Panc1 (cell line): ENCODE results near the gene CCDC124. TPM values are rescaled to one million over a fixed set of nuclear protein-coding genes. Genes with fewer than 3 reads are reported as not detected.

Experiments used
- ATAC-seq: fragments of 200-7000 bp; cut with Tn5 transposase; 2 replicates; pipeline ENCODE4 v1.9.1; 2020; ENCODE audit warnings: mild to moderate bottlenecking, moderate library complexity
- BruUV-seq: library from RNA; stranded (reverse); fragments of 400-500 nt; replicated peaks from 2 replicates; lab custom pipeline; 2021; lab: Mats Ljungman, UMichigan
- CTCF ChIA-PET: fragments of 300-600 bp; sonication (Branson Sonifier 250); formaldehyde crosslinking; loops from one replicate; lab custom pipeline; 2022; ENCODE audit warnings: antibody characterized with exemption; lab: Charles Lee
- POLR2A ChIA-PET: fragments of 300-600 bp; sonication (Branson Sonifier 250); formaldehyde crosslinking; loops from one replicate; lab custom pipeline; 2022; ENCODE audit warnings: antibody characterized with exemption; lab: Charles Lee
- DNase-seq: peaks from one replicate; pipeline ENCODE4 v3.0.0-alpha.2; 2010; ENCODE audit warnings: low read depth, low spot score
- H3K27ac ChIP-seq: 2 replicates; pipeline ENCODE4 v1.5.1; 2011; ENCODE audit warnings: mild to moderate bottlenecking, low read length, inconsistent platforms
- H3K27me3 ChIP-seq: fragments of 200-500 bp; sonication (Bioruptor generic); 2 replicates; pipeline ENCODE4 v1.6.0; 2014; ENCODE audit warnings: low read length, inconsistent platforms; ENCODE audit not compliant: control insufficient read depth, insufficient read depth
- H3K36me3 ChIP-seq: fragments of 200-500 bp; sonication (Bioruptor generic); 2 replicates; pipeline ENCODE4 v1.5.1; 2014; ENCODE audit warnings: inconsistent platforms, mild to moderate bottlenecking, low read length, moderate library complexity; ENCODE audit not compliant: control insufficient read depth, insufficient read depth
- H3K4me1 ChIP-seq: 2 replicates; pipeline ENCODE4 v1.5.1; 2011; ENCODE audit warnings: inconsistent platforms, mild to moderate bottlenecking, low read length, moderate library complexity; ENCODE audit not compliant: control insufficient read depth, insufficient read depth
- H3K4me3 ChIP-seq, 2 experiments: 2 replicates each; pipeline ENCODE4 v1.5.1; 2011 to 2012; ENCODE audit warnings: low read depth in 2 of 2, low read length in 2 of 2, mild to moderate bottlenecking in 2 of 2, inconsistent platforms in 1 of 2, moderate library complexity in 1 of 2
- H3K9me3 ChIP-seq: fragments of 200-500 bp; sonication (Bioruptor generic); 2 replicates; pipeline ENCODE4 v1.5.1; 2014; ENCODE audit warnings: low read depth, mild to moderate bottlenecking, inconsistent platforms, low read length, moderate library complexity; ENCODE audit not compliant: control insufficient read depth, insufficient read depth
- CTCF ChIP-seq: fragments of 450-650 bp; IDR thresholded peaks from 2 replicates; pipeline ENCODE4 v1.5.1; 2017; ENCODE audit warnings: mild to moderate bottlenecking
- POLR2AphosphoS5 ChIP-seq: IDR thresholded peaks from 2 replicates; pipeline ENCODE4 v1.6.1; 2012; ENCODE audit warnings: mild to moderate bottlenecking, low read depth, low read length, moderate library complexity
- REST ChIP-seq, 2 experiments: IDR thresholded peaks; 2 replicates each; pipeline ENCODE4 v1.6.1; 2011 to 2012; ENCODE audit warnings: low read depth in 2 of 2, control low read depth in 1 of 2, low read length in 1 of 2, mild to moderate bottlenecking in 1 of 2, moderate library complexity in 1 of 2; ENCODE audit not compliant: insufficient read depth in 1 of 2
- SIN3A ChIP-seq: IDR thresholded peaks from 2 replicates; pipeline ENCODE4 v1.6.1; 2012; ENCODE audit warnings: low read depth, mild to moderate bottlenecking, low read length, moderate library complexity, borderline replicate concordance; ENCODE audit not compliant: insufficient read depth
- TCF7L2 ChIP-seq: IDR thresholded peaks from 2 replicates; pipeline ENCODE4 v1.6.1; 2011; ENCODE audit warnings: mild to moderate bottlenecking, low read depth, low read length, inconsistent platforms
- in situ Hi-C: cut with HindIII; loops from 2 replicates; pipeline ENCODE4 v1.10.0; 2016; ENCODE audit warnings: low sequenced_read_pairs, low pct_unique_long_range_greater_than_20kb
- intact Hi-C: fragments of 100-400 bp; cut with micrococcal nuclease; formaldehyde crosslinking; loops from one replicate; pipeline ENCODE4 v1.10.0; 2022; ENCODE audit not compliant: unreplicated experiment
- total RNA-seq: library from RNA; stranded (reverse); gene quantifications from one replicate; pipeline ENCODE4 v1.2.1, GENCODE V29; 2021; ENCODE audit not compliant: unreplicated experiment

CCDC124 gene
- total RNA-seq, 1 experiment from 2014 or later = 110 TPM

DNA sequence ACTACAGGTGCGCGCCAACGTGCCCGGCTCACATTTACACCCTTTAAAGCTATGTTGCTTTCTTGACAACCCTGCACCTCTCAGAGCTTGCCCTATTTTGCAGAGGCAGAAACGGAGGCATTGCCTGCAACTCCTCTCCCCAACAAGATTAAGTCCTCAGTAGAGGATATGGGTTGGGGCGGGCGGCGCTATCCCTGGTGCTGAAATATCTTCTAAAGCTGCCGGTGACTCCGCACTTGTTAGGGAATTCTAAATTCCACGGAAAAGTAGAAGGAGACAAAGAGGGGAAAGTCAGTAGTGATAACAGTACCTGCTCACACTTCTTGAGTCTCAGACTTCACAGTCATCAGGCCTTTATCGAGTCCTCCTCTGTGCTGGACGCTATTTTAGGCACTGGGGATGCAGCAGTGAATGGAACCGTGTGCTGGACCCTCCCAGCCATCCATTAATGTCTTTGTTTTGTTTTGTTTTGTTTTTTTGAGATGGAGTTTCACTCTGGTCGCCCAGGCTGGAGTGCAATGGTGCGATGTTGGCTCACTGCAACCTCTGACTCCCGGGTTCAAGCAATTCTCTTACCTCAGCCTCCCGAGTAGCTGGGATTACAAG lies 43.1 kb upstream of the CCDC124 start:
- Histone ChIP-seq H3K9me3 (no peaks in the 10 kb centered on the region), H3K4me3 (no peak overlapping the region), H3K27ac (no peak overlapping the region), H3K36me3 (no peaks in the 10 kb centered on the region), H3K4me1 (no peaks in the 10 kb centered on the region), H3K27me3 (no peaks in the 10 kb centered on the region)
- ChIA-PET CTCF (no interaction called here), POLR2A (no interaction called here)
- in situ Hi-C loops (no loop called here), intact Hi-C loops (no loop called here)
- TF ChIP-seq REST (IDR thresholded peaks at IDR 0.05; ENCODE audit: insufficient read depth in 1 of 2, low read depth in 2 of 2, low read length in 1 of 2) (peak; percentile 94 to 96), SIN3A (no peak), TCF7L2 (no peak), CTCF (no peak)
- BruUV-seq = no TSS peak
- ATAC-seq (no peak), DNase-seq (no peak)

GRCh38 chr19:17893766-17894165 lies 39.0 kb upstream of the CCDC124 start:
- Histone ChIP-seq H3K4me1 (no peaks in the 10 kb centered on the region), H3K27ac (no peak overlapping the region), H3K36me3 (no peaks in the 10 kb centered on the region), H3K9me3 (no peaks in the 10 kb centered on the region), H3K4me3 (no peak overlapping the region), H3K27me3 (no peaks in the 10 kb centered on the region)
- no peak for TF ChIP-seq SIN3A
- intact Hi-C loops (no loop called here), in situ Hi-C loops (no loop called here)
- DNase-seq = no peak
- ChIA-PET POLR2A (no interaction called here), CTCF (no interaction called here)
- no TSS peak for BruUV-seq
- ATAC-seq = no peak

GRCh38 chr19:17902701-17903100 lies 30.1 kb upstream of the CCDC124 start:
- Histone ChIP-seq H3K36me3 (no peaks in the 10 kb centered on the region), H3K27ac (no peak overlapping the region), H3K4me3 (no peak overlapping the region), H3K9me3 (no peaks in the 10 kb centered on the region), H3K27me3 (no peaks in the 10 kb centered on the region), H3K4me1 (no peaks in the 10 kb centered on the region)
- DNase-seq (no peak), ATAC-seq (no peak)
- no TSS peak for BruUV-seq
- ChIA-PET CTCF (no interaction called here), POLR2A (no interaction called here)
- intact Hi-C loops = no loop called here
- in situ Hi-C loops = no loop called here
- TF ChIP-seq SIN3A = no peak
- no peak for TF ChIP-seq CTCF
- TF ChIP-seq TCF7L2 = no peak
- no peak for TF ChIP-seq POLR2AphosphoS5
- TF ChIP-seq REST (IDR thresholded peaks at IDR 0.05; ENCODE audit: insufficient read depth in 1 of 2, low read depth in 2 of 2, low read length in 1 of 2) = no peak
